Adipose tissue (tissue), 3 donors: ENCODE results near the gene FAM111A. TPM values are rescaled to one million over a fixed set of nuclear protein-coding genes. Genes with fewer than 3 reads are reported as not detected.

Experiments used
- H3K27ac ChIP-seq: one replicate; pipeline ENCODE4 v1.5.1; 2013; ENCODE audit warnings: low read depth, low read length
- WGBS, 3 donors: extraction: QIAGEN DNeasy Blood & Tissue Kit; methylation state at CpG; one replicate each; pipeline ENCODE4 v1.1.7; 2013; 5-methylcytosine and 5-hydroxymethylcytosine counted together
- polyA plus RNA-seq, 3 donors: library from polyadenylated mRNA; stranded (reverse); fragments of 200-250 nt; gene quantifications; one replicate each; pipeline ENCODE4 v1.2.3, GENCODE V29; 2013
- donor health status: healthy with polysubstance abuse.
- donor health status: Bipolar disorder and iron deficiency.
- donor health status: healthy.

The FAM111A gene
- polyA plus RNA-seq, 3 donors: 5.6 to 19.2 (median 13.7) TPM

DNA sequence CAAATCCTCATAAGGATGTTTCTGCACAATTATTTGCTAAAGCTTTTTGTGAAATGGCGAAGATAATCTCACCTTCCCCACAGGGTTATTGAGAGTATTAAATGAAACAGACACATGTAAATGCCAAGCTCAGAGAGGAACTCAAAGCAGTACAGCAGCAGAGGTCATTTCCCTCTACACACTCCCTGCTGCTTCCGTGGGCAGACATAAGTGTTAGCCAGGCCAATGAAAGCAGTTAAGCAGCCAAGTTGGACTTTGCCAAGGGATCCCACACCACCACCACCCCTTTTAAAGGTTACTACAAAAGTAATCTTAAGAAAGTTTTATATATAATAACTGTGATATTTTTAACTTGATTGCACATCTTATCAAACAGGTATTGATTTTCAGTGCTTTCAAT lies 4.0 kb upstream of the FAM111A start:
- H3K27ac ChIP-seq: no peak overlapping the region
- WGBS, 3 donors: 63 to 85% (median 69%) methylated on average over 2 of the region's 2 CpGs

DNA sequence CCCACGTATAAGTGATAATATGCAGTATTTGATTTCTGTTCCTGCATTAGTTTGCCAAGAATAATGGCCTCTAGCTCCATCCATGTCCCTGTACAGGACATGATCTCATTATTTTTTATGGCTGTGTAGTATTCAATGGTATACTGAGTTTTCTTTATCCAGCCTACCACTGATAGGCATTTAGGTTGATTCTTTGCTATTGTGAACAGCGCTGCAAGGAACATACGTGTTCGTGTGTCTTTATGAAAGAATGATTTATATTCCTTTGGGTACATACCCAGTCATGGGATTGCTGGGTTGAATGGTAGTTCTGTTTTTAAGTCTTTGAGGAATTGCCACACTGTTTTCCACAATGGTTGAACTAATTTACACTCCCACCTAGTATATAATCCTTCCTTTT lies 1.5 kb upstream of the FAM111A start:
- 90 to 95% (median 92%) methylated on average over 4 of the region's 4 CpGs for WGBS, 3 donors
- H3K27ac ChIP-seq: no peak overlapping the region

- 1 to 4% (median 3%) methylated on average over 3 of the region's 3 CpGs for WGBS, 3 donors
- H3K27ac ChIP-seq: no peak overlapping the region
Measured at GRCh38 chr11:59141673-59142460, 789 bp upstream of the FAM111A start.

- H3K27ac ChIP-seq: peak overlapping the region; percentile 6
- 81 to 92% (median 84%) methylated on average over 1 of the region's 1 CpG for WGBS, 3 donors
Measured at GRCh38 chr11:59144096-59144495, 1.4 kb downstream of the FAM111A start.

GRCh38 chr11:59144579-59145345 lies 2.1 kb downstream of the FAM111A start:
- 1 to 3% (median 1%) methylated on average over 39 of the region's 39 CpGs for WGBS, 3 donors
- no peak overlapping the region for H3K27ac ChIP-seq

DNA sequence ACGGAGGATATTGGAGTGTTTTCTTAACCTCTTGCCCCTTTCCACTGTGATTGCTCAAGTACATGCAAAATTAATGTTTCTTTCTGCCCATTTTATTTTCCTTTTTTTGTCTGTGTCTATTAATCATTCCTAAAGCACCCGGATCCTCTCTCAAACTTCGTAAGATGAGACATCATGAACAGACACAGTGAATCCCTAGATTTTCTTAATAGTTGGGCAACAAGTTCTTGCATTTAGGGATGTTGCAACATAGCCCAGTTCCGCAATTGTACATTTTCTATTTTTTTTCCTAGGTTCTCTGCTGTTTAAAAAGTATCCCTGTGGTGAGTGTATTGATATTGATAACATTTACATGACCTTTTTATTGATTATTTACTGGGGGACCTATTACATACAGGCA lies 2.9 kb downstream of the FAM111A start:
- H3K27ac ChIP-seq: no peak overlapping the region

DNA sequence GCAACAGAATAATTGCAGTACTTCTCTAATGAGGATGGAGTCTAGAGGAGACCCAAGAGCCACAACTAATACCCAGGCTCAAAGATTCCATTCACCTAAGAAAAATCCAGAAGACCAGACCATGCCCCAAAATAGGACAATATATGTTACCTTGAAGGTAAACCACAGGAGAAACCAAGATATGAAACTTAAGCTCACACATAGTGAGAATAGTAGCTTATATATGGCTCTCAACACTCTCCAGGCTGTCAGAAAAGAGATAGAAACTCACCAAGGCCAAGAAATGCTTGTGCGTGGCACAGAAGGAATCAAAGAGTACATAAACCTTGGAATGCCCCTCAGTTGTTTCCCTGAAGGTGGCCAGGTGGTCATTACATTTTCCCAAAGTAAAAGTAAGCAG lies 9.1 kb downstream of the FAM111A start:
- H3K27ac ChIP-seq: no peak overlapping the region
- WGBS, 3 donors: 77 to 99% (median 94%) methylated on average over 1 of the region's 1 CpG

More for the DNA sequence above, 2.9 kb downstream of the FAM111A start:
- WGBS, 3 donors: 30 to 77% (median 38%) methylated on average over 4 of the region's 4 CpGs

DNA sequence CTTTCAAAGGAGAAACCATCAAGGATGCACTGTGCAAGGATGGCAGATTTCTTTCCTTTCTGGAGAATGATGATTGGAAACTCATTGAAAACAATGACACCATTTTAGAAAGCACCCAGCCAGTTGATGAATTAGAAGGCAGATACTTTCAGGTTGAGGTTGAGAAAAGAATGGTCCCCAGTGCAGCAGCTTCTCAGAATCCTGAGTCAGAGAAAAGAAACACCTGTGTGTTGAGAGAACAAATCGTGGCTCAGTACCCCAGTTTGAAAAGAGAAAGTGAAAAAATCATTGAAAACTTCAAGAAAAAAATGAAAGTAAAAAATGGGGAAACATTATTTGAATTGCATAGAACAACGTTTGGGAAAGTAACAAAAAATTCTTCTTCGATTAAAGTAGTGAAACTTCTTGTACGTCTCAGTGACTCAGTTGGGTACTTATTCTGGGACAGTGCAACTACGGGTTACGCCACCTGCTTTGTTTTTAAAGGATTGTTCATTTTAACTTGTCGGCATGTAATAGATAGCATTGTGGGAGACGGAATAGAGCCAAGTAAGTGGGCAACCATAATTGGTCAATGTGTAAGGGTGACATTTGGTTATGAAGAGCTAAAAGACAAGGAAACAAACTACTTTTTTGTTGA lies 9.8 kb downstream of the FAM111A start:
- 88 to 89% (median 89%) methylated on average over 8 of the region's 8 CpGs for WGBS, 3 donors
- H3K27ac ChIP-seq: no peak overlapping the region

GRCh38 chr11:59154610-59155009 lies 12.0 kb downstream of the FAM111A start:
- 80 to 85% (median 84%) methylated on average over 5 of the region's 5 CpGs for WGBS, 3 donors
- H3K27ac ChIP-seq: no peak overlapping the region

DNA sequence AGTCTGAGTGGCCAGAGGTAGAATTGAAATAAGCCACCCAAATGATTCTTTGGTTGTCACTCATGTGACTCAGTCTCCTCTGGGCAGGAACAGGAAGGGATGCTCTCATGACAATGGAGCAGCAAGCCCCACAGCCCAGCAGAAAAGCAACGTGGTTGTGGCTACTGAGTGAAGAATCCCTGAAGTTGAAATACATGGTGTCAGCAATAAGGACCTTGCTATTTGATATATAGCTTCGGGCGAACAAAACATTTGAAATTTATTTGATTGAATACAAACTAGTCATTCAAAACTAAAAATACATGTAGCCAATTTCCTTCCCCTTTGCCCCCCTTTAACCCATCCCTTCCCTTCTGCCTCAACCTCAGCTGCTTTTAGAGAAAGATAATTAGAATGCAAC lies 14.8 kb downstream of the FAM111A start:
- WGBS, 3 donors: 45 to 72% (median 48%) methylated on average over 3 of the region's 3 CpGs

DNA sequence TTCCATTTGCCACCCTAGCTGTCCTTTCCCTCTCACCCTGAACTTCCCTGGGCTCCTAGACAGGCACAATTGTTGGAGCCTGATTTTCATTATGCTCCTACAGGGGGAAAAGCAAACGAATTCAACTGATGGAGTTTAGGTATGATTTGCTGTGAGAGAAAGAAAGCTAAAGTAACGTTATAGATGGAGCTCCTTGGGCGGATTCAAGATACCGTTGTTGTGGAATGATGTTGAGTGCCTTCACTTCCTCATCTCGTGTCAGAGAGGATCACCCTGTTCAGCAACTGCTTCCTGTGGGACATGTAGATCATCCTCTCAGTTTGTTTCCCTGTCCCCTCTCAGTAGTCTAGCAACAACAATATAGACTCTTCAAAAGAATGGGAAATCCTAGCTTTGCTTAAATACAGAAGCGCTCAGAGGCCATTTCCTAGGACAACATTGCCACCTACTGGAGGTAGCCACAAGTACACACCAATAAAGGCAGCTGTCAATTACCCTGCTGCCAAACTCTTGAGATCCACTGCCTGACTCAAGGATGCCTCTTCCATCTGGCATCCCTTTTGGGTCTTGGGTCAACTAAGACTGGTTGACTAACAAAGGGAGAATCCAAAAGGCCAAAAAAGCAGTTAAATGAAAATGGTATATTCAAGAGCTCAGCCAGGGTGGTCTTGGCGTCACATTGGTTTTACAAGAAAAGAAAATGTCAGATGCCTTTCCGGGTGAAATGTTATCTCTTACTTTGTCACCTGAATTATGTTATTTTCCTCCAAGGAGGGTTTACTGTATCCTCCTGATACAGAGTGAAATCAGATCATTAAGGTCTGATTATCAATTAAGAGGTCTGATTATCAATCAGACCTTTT lies 15.8 kb downstream of the FAM111A start:
- H3K27ac ChIP-seq: no peak overlapping the region
- 31 to 37% (median 34%) methylated on average over 8 of the region's 8 CpGs for WGBS, 3 donors

More for the DNA sequence above, 14.8 kb downstream of the FAM111A start:
- no peak overlapping the region for H3K27ac ChIP-seq

- WGBS, 3 donors: 62 to 76% (median 63%) methylated on average over 3 of the region's 3 CpGs
- no peak overlapping the region for H3K27ac ChIP-seq
Measured at GRCh38 chr11:59164028-59164427, 21.4 kb downstream of the FAM111A start.

DNA sequence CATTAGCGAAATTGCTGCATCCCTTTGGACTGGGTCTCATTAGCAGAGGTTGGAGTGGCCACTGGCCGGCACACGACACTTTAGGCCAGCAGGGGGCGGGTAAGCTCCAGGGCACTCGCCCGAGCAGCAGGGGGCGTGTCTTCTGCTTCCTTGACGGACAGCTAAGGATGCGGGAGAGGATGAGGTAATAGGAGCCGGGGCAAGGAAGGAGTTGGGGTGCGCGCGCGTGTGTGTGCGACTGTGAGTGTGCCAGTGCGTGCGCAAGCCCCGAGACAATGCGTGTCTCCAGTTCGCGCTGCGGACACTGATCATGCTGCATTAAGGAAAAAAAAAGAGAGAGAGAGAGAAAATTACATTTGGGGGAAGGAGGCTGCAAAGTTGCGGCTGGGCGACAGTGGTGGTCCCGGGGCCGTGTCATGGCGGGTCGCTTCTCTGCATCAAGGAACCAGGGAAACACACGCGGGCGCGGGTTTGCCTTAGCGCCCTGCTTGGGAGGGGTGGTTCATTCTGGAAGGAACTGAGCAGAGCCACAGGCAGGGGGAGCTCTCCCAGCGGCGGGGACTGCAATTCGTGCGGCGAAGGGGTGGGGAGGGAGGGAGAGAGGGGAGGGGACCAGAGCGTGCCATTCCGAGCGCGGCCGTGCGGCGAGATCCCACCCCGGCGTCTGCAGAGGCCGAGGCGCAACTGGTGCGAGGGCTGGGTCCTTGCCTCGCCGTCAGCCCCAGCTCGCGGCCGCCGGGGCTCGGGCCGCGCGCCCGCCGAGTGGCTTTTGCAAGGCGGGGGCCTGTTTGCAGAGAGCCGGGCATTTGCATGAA lies 29.1 kb downstream of the FAM111A start, which contains the start of gene DTX4:
TSS of gene DTX4 (plus strand) at position 625 of the 815 bp plus-strand sequence. CDS start 464 bp downstream, outside the sequence.
- 0 to 1% (median 0%) methylated on average over 63 to 64 of the region's 64 CpGs for WGBS, 3 donors

DNA sequence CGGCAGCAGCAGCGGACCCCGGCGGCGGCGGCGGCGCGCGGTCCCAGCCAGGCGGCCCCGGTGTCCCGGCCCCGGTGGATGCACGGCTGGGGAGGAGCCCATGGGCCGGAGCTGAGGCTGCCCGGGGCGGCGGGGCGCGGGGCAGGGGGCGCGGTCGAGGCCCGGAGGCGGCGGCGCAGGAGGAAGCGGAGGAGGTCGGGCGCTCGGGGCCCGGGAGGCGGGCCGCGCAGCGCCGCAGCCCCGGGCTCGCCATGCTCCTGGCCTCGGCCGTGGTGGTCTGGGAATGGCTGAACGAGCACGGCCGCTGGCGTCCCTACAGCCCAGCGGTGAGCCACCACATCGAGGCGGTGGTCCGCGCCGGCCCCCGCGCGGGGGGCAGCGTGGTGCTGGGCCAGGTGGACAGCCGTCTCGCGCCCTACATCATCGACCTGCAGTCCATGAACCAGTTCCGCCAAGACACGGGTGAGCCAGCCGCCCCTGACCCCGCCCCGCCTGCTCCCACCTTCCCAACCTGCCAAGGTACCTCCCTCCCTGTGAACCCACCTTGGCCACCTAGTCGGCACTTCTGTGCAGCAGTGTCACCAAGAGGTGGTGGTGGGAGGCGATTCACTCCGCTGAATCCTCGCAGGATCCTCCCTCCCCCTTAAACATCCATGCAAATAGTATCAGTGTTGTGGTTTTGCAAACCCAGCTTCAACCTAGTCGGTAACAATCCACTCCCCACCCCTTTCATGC lies 29.9 kb downstream of the FAM111A start:
- WGBS, 3 donors: 0 to 1% (median 1%) methylated on average over 43 to 70 of the region's 70 CpGs
- H3K27ac ChIP-seq: no peak overlapping the region

More for the DNA sequence above, 29.1 kb downstream of the FAM111A start, which contains the start of gene DTX4:
- no peak within 1 kb of the TSS for H3K27ac ChIP-seq

- WGBS, 3 donors: 8 to 13% (median 11%) methylated on average over 37 of the region's 37 CpGs
- no peak overlapping the region for H3K27ac ChIP-seq
Measured at GRCh38 chr11:59173080-59173963, 30.7 kb downstream of the FAM111A start.
